SK-N-DZ (cell line): Measurements from ENCODE around the gene FAP. TPM values are rescaled to one million over a fixed set of nuclear protein-coding genes. Genes with fewer than 3 reads are reported as not detected.

Source experiments
- DNase-seq: peaks from one replicate; pipeline ENCODE4 v3.0.0-alpha.2; 2015; ENCODE audit warnings: low spot score
- polyA plus RNA-seq, 2 experiments: library from polyadenylated mRNA; depleted of rRNA; stranded (reverse); fragments of >200 nt; gene quantifications; 2 replicates each; pipeline ENCODE4 v1.2.3, GENCODE V29; 2014

FAP gene
- not detected in 2 replicates for polyA plus RNA-seq (2014; cell fraction: cytosol; rRNA removed)
- polyA plus RNA-seq (2014; cell fraction: nucleus; rRNA removed) = not detected in 2 replicates

- DNase-seq = no peak
Observed at GRCh38 chr2:162243294-162243693, at the start of gene FAP. TSS of gene FAP (minus strand) at chr2:162243445. CDS start at chr2:162243327, 118 bp downstream.

GRCh38 chr2:162291748-162292147 lies 48.5 kb upstream of the FAP start:
- no peak for DNase-seq

- no peak for DNase-seq
Observed at GRCh38 chr2:162282765-162283425, 39.6 kb upstream of the FAP start.

GRCh38 chr2:162280654-162281053 lies 37.4 kb upstream of the FAP start:
- no peak for DNase-seq

- DNase-seq = no peak
Observed at GRCh38 chr2:162277381-162277780, 34.1 kb upstream of the FAP start.

GRCh38 chr2:162267996-162268395 lies 24.8 kb upstream of the FAP start:
- no peak for DNase-seq

- no peak for DNase-seq
Observed at GRCh38 chr2:162267496-162267895, 24.3 kb upstream of the FAP start.

GRCh38 chr2:162266460-162266760 lies 23.2 kb upstream of the FAP start:
- no peak for DNase-seq

GRCh38 chr2:162265666-162266459 lies 22.6 kb upstream of the FAP start:
- DNase-seq = no peak

- DNase-seq = no peak
Observed at GRCh38 chr2:162261032-162261945, 18.0 kb upstream of the FAP start.

- no peak for DNase-seq
Observed at GRCh38 chr2:162258686-162259085, 15.4 kb upstream of the FAP start.

GRCh38 chr2:162258169-162258568 lies 14.9 kb upstream of the FAP start:
- DNase-seq = no peak

- no peak for DNase-seq
Observed at GRCh38 chr2:162257425-162257824, 14.2 kb upstream of the FAP start.

GRCh38 chr2:162256591-162256991 lies 13.3 kb upstream of the FAP start:
- no peak for DNase-seq

- DNase-seq = no peak
Observed at GRCh38 chr2:162254236-162254871, 11.1 kb upstream of the FAP start.

- DNase-seq = no peak
Observed at GRCh38 chr2:162253435-162253834, 10.2 kb upstream of the FAP start.

GRCh38 chr2:162252153-162252552 lies 8.9 kb upstream of the FAP start:
- DNase-seq = no peak

- DNase-seq = no peak
Observed at GRCh38 chr2:162245781-162246180, 2.5 kb upstream of the FAP start.

- no peak for DNase-seq
Observed at GRCh38 chr2:162245061-162245460, 1.8 kb upstream of the FAP start.

GRCh38 chr2:162244541-162245031 lies 1.3 kb upstream of the FAP start:
- no peak for DNase-seq

GRCh38 chr2:162243715-162244114 lies 470 bp upstream of the FAP start:
- no peak for DNase-seq
